Activated CD4-positive, alpha-beta T cell treated with anti-CD3 and anti-CD28 coated beads, Interleukin-2, amount 10 ng/mL, durations not matched to agents 24 days and 14 days (primary cell): ENCODE data around the gene LTB4R. TPM values are rescaled to one million over a fixed set of nuclear protein-coding genes. Genes with fewer than 3 reads are reported as not detected.

Experiments
- DNase-seq: peaks from one replicate; pipeline ENCODE4 v3.0.0; 2022
- H3K27ac Mint-ChIP-seq: one replicate; pipeline ENCODE4 v1.8.0; 2022; ENCODE audit warnings: mild to moderate bottlenecking, mixed read lengths
- H3K27me3 Mint-ChIP-seq: one replicate; pipeline ENCODE4 v1.8.0; 2022; ENCODE audit warnings: mixed read lengths
- H3K36me3 Mint-ChIP-seq: one replicate; pipeline ENCODE4 v1.8.0; 2022; ENCODE audit warnings: low read depth, mild to moderate bottlenecking, mixed read lengths
- H3K4me1 Mint-ChIP-seq: one replicate; pipeline ENCODE4 v1.8.0; 2021; ENCODE audit warnings: mixed read lengths
- H3K4me3 Mint-ChIP-seq: one replicate; pipeline ENCODE4 v1.8.0; 2022; ENCODE audit warnings: mild to moderate bottlenecking, moderate library complexity, mixed read lengths
- H3K9me3 Mint-ChIP-seq: one replicate; pipeline ENCODE4 v1.8.0; 2021; ENCODE audit warnings: mixed read lengths
- intact Hi-C: fragments of 100-400 bp; cut with micrococcal nuclease; formaldehyde crosslinking; loops from one replicate; pipeline ENCODE4 v1.15.1; 2023
- total RNA-seq: library from RNA; stranded (reverse); gene quantifications from 2 replicates; pipeline ENCODE4 v1.2.3, GENCODE V29; 2022

Gene LTB4R
- total RNA-seq, 1 donor from 2014 or later, result 12.2 TPM

DNA sequence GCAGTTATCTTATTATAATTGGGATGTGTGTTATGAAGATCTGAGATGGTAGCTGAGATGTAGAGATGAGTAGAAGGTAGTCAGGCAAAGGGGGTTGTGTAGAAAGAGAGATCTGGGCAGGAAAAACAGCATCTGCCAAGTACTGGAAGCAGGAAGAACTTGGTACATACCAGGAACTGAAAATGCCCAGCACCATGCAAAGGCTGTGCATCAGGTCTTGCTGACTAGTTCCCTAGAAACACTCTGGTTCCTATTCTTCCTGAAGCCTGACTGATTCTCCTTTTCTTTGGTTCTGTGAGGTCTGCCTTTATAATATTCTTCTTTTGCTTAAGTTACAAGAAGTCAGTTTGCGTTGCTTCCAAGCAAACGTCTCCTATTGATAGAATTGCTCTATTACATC is 50.0 kb downstream of the LTB4R start:
- Mint-ChIP-seq H3K4me1 (peaks cover 10% of the 10 kb centered on the region), H3K36me3 (no peaks in the 10 kb centered on the region), H3K9me3 (no peaks in the 10 kb centered on the region), H3K27me3 (peaks cover 49% of the 10 kb centered on the region), H3K4me3 (no peak overlapping the region), H3K27ac (no peak overlapping the region)
- intact Hi-C loops, result no loop called here
- no peak for DNase-seq

DNA sequence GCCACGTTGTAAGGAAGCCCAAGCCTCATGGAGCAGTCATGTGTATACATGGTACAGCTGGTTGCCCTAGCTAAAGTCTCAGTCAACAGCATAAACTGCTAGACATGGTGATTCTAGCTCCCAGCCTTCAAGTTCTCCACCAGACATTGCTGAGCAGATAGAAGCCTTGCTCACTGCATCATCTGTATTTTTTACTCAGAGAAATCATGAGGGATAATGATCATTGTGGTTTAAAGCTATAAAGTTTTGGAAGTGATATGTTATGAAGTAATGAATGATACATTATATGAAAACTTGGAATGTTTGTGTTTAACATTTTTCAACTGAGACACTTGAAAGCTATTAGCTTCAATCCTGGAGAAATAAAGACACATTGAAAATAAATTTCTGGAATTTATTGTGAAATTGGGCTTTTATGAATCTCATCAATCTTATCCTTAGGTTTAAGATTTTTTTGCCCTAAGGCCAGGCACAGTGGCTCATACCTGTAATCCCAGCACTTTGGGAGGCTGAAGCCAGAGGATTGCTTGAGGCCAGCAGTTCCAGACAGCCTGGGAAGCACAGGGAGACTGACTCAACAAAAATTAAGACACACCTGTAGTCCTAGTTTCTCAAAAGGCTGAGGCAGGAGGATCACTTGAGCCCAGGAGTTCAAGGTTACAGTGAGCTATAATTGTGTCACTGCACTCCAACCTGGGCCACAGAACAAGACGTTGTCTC is 51.1 kb downstream of the LTB4R start:
- no peak overlapping the region for H3K27ac Mint-ChIP-seq
- no peaks in the 10 kb centered on the region for H3K9me3 Mint-ChIP-seq
- no peak overlapping the region for H3K4me3 Mint-ChIP-seq
- peaks cover 15% of the 10 kb centered on the region for H3K4me1 Mint-ChIP-seq
- no peak for DNase-seq
- intact Hi-C loops, result no loop called here
- peaks cover 55% of the 10 kb centered on the region for H3K27me3 Mint-ChIP-seq
- H3K36me3 Mint-ChIP-seq, result no peaks in the 10 kb centered on the region

DNA sequence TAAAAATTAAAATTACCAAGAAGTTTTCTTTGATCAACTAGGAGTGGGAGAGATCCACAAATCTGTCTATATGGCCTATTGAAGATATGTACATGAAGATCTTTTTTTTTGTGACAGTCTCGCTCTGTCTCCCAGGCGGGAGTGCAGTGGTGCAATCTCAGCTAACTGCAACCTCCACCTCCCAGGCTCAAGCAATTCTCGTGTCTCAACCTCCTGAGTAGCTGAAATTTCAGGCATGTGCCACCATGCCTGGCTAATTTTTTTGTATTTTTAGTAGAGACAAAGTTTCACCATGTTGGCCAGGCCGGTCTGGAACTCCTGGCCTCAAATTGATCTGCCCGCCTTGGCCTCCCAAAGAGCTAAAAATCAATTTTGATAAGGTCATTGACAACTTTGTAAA is 52.1 kb downstream of the LTB4R start:
- Mint-ChIP-seq H3K9me3 (no peaks in the 10 kb centered on the region), H3K27ac (no peak overlapping the region), H3K4me3 (no peak overlapping the region), H3K4me1 (peaks cover 18% of the 10 kb centered on the region), H3K36me3 (no peaks in the 10 kb centered on the region), H3K27me3 (peaks cover 60% of the 10 kb centered on the region)
- DNase-seq, result no peak
- intact Hi-C loops, result no loop called here

DNA sequence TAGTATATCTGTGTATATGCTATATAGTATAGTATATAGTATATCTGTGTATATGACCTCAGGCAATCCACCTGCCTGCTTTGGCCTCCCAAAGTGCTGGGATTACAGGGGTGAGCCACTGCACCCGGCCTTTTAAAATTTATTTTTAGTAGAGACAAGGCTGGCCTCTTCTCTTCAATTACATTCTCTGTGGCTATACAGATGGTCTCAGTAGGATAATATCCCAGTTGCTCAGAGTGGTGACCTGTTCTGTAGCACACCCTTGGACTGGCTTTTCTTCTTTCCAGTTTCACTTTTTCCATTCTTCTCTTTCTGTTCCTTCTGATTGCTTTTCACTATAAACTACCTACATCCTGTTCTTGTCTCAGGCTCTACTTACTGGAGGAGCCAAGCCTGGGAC is 53.5 kb downstream of the LTB4R start:
- Mint-ChIP-seq H3K4me1 (peaks cover 18% of the 10 kb centered on the region), H3K27ac (no peak overlapping the region), H3K27me3 (peaks cover 64% of the 10 kb centered on the region), H3K9me3 (no peaks in the 10 kb centered on the region), H3K36me3 (no peaks in the 10 kb centered on the region), H3K4me3 (no peak overlapping the region)
- intact Hi-C loops, result no loop called here
- DNase-seq, result no peak

DNA sequence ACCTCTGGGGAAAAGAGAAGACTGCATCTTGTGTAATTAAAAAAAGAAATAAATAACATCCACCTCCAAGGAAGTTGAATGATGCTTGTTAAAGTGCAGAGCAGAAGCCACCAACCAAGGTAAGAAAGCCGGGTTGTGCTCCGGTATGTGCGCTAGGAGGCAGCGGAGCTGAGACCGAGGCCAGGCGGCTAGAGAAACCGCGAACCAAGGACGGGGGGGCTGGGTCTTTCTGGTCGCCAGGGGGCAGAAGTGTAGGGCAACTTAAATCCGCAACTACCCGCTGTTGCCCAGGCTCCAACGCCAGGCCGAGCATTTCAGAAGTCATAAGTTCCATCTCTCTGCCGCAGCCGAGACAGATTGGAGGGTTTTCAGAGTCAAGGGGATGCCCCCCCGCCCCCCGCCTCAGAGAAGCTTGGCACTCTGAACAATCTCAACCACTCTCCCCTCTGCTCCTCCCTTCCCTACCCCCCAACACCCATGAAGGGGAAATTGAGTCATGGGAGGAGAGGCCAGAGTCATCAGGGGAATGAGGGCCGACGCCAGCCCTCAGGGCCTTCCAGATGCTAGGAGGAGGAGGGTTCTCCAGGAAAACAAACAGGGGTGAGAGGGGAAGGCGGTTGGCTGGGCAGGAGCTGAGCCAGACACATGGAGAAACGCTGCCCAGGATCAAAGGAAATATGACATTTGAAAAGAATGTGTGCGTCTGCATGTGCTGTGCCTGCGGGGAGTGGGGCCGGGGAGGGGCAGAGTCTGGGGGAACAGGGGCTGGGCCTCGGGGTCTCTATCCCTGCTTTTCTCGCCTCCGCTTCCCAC is 54.5 kb downstream of the LTB4R start:
- intact Hi-C loops, result no loop called here
- DNase-seq, result peak; percentile 77
- no peaks in the 10 kb centered on the region for H3K9me3 Mint-ChIP-seq
- no peaks in the 10 kb centered on the region for H3K36me3 Mint-ChIP-seq
- H3K4me3 Mint-ChIP-seq, result peak overlapping the region; percentile 47
- no peak overlapping the region for H3K27ac Mint-ChIP-seq
- peaks cover 18% of the 10 kb centered on the region for H3K4me1 Mint-ChIP-seq
- peaks cover 61% of the 10 kb centered on the region for H3K27me3 Mint-ChIP-seq

DNA sequence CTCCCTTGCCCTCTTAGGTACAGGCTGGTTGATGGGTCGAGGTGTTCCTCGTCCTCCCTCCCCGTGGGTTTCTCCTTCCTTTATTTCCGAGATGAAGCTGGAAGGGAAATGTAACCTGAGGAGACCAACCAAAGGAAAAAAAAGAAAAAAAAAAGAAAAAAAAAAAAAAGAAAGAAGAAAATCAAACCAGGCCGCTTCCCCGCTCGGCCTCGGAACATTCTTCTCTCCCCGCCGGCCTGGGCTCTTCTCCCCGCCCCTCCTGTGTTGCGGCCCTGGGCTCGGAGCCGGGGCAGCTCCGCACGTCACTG is 55.1 kb downstream of the LTB4R start:
- intact Hi-C loops, result no loop called here
- Mint-ChIP-seq H3K27ac (no peak overlapping the region), H3K4me1 (peaks cover 18% of the 10 kb centered on the region), H3K27me3 (peaks cover 67% of the 10 kb centered on the region), H3K9me3 (no peaks in the 10 kb centered on the region), H3K36me3 (no peaks in the 10 kb centered on the region), H3K4me3 (no peak overlapping the region)
- no peak for DNase-seq

DNA sequence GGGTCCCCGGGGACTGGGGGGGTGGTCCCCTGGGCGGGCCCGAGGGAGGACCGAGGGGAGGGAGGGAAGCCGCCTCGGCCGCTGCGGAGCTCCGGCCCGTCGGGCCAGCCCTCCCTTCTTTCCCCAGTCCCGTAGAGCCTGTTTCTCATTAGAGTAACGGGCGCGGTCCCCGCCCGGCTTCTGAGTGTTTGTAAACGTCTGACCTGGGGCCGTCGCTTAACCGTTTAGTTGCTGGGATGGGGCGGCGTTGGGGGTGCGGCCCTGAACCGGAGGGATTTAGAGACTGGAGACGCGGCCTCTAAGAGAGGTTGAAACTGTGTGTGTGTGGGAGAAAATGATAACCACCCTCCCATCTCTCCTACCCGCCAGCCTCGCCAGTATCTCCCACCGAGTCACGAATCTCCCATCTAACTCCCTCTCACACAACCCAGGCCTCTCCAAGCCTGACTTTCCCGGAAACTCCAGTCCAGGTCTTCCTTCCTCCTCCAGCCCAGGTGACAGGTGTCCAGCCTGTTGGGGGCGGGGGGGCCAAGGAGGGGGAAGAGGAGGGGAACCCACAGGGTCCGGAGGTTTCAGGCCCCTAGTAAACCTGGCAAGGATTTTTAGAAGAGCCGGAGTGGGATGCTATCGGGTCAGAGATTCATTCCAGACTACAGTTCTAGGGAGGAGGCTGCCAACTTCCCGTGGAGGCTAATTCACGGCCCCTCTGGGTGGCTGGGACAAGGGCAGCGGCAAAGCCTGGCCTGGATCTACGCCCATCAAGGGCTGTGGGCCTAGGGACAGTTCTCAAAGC is 55.6 kb downstream of the LTB4R start:
- H3K27me3 Mint-ChIP-seq, result peaks cover 67% of the 10 kb centered on the region
- H3K4me1 Mint-ChIP-seq, result peaks cover 18% of the 10 kb centered on the region
- no peak overlapping the region for H3K27ac Mint-ChIP-seq
- intact Hi-C loops, result no loop called here
- H3K4me3 Mint-ChIP-seq, result peak overlapping the region; percentile 49
- no peaks in the 10 kb centered on the region for H3K9me3 Mint-ChIP-seq
- DNase-seq, result peak; percentile 63
- H3K36me3 Mint-ChIP-seq, result no peaks in the 10 kb centered on the region

Other genes with a start within 250 kb of the LTB4R start
- gene CPNE6, start 239.9 kb upstream of the LTB4R start, total RNA-seq, result not detected in 2 replicates
- gene PCK2, start 217.2 kb upstream of the LTB4R start, total RNA-seq, result 63.6 and 64.2 TPM in 2 replicates
- 55.8 and 57.3 TPM in 2 replicates for gene DCAF11, start 196.7 kb upstream of the LTB4R start, total RNA-seq
- gene NRL, start 196.6 kb upstream of the LTB4R start, total RNA-seq, result 0.96 and 1.2 TPM in 2 replicates
- 0.26 and 0.54 TPM in 2 replicates for gene FITM1, start 180.8 kb upstream of the LTB4R start, total RNA-seq
- gene PSME1, start 175.3 kb upstream of the LTB4R start, total RNA-seq, result 300 and 306 TPM in 2 replicates
- 26.6 and 30.3 TPM in 2 replicates for gene EMC9, start 169.9 kb upstream of the LTB4R start, total RNA-seq
- gene PSME2, start 164.9 kb upstream of the LTB4R start, total RNA-seq, result 565 and 584 TPM in 2 replicates
- gene RNF31, start 164.0 kb upstream of the LTB4R start, total RNA-seq, result 95.1 and 95.6 TPM in 2 replicates
- gene IRF9, start 150.2 kb upstream of the LTB4R start, total RNA-seq, result 138 and 159 TPM in 2 replicates
- gene REC8, start 139.4 kb upstream of the LTB4R start, total RNA-seq, result 33.8 and 34.3 TPM in 2 replicates
- gene IPO4, start 122.7 kb upstream of the LTB4R start, total RNA-seq, result 107 and 112 TPM in 2 replicates
- 35.1 and 36.4 TPM in 2 replicates for gene TM9SF1, start 116.1 kb upstream of the LTB4R start, total RNA-seq
- 0.26 and 0.36 TPM in 2 replicates for gene TSSK4, start 105.8 kb upstream of the LTB4R start, total RNA-seq
- gene CHMP4A, start 98.0 kb upstream of the LTB4R start, total RNA-seq, result 88.0 and 89.9 TPM in 2 replicates
- 11.6 and 13.5 TPM in 2 replicates for gene MDP1, start 95.4 kb upstream of the LTB4R start, total RNA-seq
- gene NEDD8, start 79.1 kb upstream of the LTB4R start, total RNA-seq, result 188 and 190 TPM in 2 replicates
- 32.4 and 42.8 TPM in 2 replicates for gene GMPR2, start 78.6 kb upstream of the LTB4R start, total RNA-seq
- gene TINF2, start 68.9 kb upstream of the LTB4R start, total RNA-seq, result 87.1 and 93.6 TPM in 2 replicates
- 5.1 and 6.2 TPM in 2 replicates for gene TGM1, start 48.3 kb upstream of the LTB4R start, total RNA-seq
- 49.6 and 51.1 TPM in 2 replicates for gene RABGGTA, start 39.9 kb upstream of the LTB4R start, total RNA-seq
- 10.1 and 10.3 TPM in 2 replicates for gene DHRS1, start 11.7 kb upstream of the LTB4R start, total RNA-seq
- gene NOP9, start 11.7 kb upstream of the LTB4R start, total RNA-seq, result 48.3 and 52.2 TPM in 2 replicates
- 21.8 and 22.2 TPM in 2 replicates for gene CIDEB, start 3.5 kb upstream of the LTB4R start, total RNA-seq
- gene LTB4R2, start 1.4 kb upstream of the LTB4R start, total RNA-seq, result 9.6 and 11.0 TPM in 2 replicates
- gene ADCY4, start 23.6 kb downstream of the LTB4R start, total RNA-seq, result 1.6 and 2.8 TPM in 2 replicates
- gene RIPK3, start 28.5 kb downstream of the LTB4R start, total RNA-seq, result 12.0 and 13.9 TPM in 2 replicates
- gene NFATC4, start 56.7 kb downstream of the LTB4R start, total RNA-seq, result not detected in 2 replicates
- gene NYNRIN, start 87.5 kb downstream of the LTB4R start, total RNA-seq, result not detected in 2 replicates
- 4.5 and 7.4 TPM in 2 replicates for gene CBLN3, start 118.2 kb downstream of the LTB4R start, total RNA-seq
- gene KHNYN, start 118.5 kb downstream of the LTB4R start, total RNA-seq, result 63.0 and 65.4 TPM in 2 replicates
- 40.8 and 49.7 TPM in 2 replicates for gene SDR39U1, start 131.3 kb downstream of the LTB4R start, total RNA-seq
- gene CMA1, start 196.8 kb downstream of the LTB4R start, total RNA-seq, result not detected in 2 replicates